ENCODE results near the gene FAM168A.
A peak's percentile ranks its signal among the peaks of the same experiment; 100 is the strongest.

The FAM168A gene

DNA sequence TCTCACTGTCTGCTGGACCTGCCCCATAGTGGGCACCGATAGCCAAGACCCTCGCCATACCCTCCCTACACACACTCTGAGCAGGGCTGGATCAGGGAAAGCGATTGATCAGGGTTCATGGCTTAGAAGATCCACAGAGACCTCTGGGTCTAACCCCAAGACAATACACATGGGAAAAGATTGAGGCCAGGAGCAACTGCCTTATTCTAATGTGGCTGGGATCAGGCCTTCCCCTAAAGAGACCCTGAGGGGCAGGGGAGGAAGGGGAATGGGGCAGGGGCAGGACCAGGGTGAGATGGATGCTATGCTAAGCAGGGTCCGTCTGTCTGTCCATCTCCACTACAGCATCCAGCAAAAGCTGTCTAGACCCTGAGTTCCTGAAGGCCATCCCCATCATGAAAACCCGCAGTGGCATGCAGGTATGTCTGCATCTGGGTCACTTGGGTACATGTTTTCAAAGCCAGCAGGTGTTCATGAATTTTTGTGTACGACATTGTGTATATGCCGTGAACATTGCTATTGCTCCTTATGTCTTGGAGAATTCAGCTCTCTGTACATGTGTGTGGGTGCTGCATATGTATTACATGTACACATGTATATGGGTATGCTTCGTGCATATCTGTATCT lies 237.1 kb downstream of the FAM168A start:
- no peak for DNase-seq

DNA sequence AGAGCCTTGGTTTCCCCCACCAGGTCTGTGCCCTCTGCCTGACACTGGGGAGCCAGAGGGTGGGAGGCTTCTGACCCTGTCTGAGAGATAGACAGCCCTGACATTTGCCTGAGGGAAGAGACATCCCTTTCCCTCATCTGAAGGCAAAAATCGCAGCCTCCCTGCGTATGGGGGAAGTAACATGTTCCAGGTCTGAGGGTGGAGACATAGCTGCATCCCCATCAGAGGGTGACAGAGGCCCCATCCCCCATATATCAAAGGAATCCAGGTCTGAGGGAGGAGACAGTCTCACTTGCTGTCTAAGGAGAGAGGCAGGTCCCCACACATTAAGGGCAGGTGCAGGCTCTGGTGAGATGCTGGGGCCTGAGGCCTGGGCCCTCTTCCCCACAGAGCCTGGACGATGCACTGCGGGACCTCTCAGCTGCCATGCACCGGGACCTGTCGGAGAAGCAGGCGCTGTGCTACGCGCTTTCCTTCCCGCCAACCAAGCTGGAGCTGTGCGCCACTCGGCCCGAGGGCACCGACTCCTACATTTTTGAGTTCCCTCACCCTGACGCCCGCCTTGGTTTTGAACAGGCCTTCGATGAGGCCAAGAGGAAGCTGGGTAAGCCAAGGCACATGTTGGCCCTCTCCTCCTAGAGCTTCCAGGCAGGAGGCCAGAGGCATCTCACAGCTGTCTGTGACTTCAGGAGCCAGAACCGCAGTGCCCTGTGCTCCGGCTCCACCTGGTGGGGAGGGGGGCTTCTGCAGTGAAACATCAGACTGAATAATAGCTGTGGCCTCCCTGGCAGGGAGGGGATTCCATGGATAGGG lies 237.8 kb downstream of the FAM168A start:
- peak; percentile 31 for DNase-seq

DNA sequence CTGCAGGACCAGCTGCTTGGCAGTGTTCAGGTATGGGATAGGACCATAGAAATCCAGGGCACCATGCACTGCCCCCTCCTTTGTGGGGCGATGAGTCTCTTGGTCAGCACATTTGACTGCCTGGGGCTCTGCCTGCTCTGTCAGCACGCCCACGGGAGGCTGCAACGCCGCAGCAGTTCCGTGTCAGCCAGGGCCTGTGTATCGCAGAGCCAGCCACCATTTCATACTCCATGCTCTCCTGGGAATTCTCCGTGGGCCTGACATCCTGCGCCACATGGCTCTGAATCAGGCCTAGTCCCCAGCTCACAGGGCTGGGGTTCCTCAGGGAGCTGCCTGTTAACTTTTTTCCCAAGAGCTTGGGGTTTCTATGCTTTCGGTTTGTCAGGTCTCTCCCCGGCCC lies 238.6 kb downstream of the FAM168A start:
- no peak for DNase-seq

DNA sequence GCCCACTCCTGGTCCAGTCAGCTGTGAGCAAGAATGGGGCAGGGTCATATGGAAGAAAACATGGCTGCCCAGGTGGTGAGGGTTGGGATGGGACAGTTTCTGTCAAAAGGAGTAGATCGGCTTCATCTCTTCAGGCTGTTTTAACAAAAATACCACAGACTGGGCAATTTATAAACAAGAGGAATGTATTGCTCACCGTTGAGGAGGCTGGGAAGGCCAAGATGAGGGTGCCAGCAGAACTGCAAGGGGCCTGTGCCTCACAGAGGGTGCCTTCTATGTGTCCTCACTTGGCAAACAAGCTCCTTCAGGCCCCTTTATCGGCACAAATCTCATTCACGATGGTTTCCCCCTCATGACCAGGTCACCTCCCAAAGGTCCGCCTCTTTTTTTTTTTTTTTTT lies 239.8 kb downstream of the FAM168A start:
- DNase-seq = no peak

DNA sequence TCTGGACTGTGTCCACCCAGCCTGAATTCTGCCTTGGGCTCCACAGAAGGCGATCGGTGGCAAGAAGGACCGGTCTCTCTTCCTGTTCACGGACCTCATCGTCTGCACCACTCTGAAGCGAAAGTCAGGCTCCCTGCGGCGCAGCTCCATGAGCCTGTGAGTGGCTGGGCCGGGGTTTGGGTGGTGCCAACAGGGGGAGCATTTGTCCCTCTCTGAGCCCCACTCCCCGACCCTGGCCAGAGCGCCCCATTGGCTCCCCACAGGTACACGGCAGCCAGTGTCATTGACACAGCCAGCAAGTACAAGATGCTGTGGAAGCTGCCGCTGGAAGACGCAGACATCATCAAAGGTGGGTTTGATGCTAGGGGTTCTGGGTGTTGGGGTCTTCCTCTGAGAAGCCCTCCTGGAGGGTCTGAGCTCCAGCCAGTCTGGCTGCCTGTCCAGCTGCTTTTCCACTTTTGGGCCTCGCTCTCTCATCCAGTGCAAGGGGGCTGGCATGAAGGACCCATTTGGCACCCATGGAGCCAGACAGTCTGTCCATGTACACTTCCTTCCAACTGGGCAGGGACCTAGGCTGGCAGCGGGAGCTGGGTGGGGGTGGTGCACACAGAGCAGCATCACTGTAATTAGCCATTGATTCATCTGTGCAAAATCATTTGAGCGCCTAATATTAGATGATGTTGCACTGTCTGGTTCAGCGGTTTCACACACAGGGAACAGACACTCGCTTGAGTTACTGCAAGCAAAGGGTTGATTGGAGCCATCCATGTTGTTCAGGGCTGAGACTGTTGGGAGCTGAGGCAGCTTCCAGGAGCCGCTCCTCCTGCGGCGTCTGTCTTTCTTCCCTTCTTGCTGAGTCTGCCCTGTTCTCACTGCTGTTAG lies 240.7 kb downstream of the FAM168A start:
- no peak for DNase-seq

DNA sequence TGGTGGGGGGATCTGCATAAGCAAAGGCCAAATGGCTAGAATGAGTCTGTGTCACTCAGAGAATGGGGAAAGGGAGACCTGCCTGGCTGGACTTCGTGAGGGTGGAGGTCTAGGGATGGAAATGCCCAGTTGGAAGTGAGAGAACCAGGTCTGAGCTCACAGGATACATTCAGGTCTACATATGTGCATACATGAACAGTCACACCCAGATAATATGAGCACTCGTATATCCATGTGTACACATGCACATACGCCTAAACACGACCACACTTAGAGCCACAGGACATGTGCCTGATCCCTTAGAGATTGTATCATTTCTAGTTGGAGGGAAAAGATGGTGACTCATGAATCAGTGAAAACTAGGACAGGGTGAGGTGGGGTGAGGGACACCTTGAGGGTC lies 242.8 kb downstream of the FAM168A start:
- DNase-seq = no peak

DNA sequence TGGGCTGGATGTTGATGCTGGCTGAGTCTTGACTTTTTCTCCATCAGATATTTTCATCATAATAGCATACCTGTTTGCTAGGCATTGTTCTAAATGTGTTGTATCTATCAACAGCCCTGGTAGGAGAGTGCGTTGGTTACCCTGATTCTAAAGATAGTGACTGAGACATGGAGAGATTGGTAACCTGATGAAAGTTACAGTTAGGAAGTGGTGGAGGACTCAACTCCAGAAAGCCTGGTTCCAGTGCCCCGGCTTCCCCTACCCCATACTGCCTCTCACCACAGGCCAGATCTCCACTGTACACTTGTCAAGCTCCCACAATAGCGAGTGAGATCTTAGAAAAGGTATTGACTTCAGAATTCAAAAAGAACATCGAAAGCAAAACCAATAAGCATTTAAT lies 244.5 kb downstream of the FAM168A start:
- DNase-seq = no peak

DNA sequence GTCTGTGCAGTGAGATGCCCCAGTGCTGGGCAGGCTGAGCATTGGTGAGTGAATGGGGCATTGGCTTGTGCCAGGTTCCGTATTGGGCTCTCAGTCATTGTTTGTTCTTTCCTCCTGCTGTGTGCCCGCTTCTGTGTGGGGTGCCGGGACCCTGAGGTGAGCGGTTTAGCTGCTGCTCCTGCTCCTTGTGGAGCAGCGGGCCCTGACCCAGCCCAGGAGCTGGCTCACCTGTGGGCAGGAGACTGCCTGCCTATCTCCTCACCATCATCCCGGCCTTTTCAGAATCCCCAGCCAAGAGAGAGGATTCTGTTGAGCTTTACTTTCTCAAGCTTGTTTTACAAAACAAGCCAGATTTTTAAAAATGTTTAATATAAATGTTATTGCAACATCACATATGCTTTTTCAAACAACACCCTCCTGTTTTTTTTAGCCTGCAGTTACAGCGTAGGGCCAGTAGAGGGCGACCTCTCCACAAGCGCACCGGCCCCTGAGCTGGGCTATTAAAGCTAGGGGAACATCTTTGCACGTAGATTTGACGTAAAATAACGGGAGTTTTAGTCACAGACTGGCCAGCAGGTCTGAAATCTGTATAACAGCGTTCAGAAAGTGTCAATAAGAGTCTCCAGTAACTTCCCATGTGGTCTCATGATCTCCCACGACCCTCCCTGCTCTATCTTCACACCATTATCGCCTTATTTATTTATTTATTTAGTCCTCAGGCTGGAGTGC lies 246.8 kb downstream of the FAM168A start:
- DNase-seq = peak; percentile 40
